Measurements from ENCODE around the gene MORF4L1.

- no peak for TF ChIP-seq CTCF (IDR thresholded peaks at IDR 0.05; ENCODE audit: poor library complexity)
- no peak for TF ChIP-seq EZH2phosphoT487 (IDR thresholded peaks at IDR 0.05; ENCODE audit: low read depth, severe bottlenecking, unreplicated experiment)
- no peak for TF ChIP-seq EZH2 (IDR thresholded peaks at IDR 0.05; ENCODE audit: borderline replicate concordance)
Observed at GRCh38 chr15:78837543-78837942, 35.1 kb upstream of the MORF4L1 start.
